ENCODE results near the gene SMPD3.

Gene SMPD3

DNA sequence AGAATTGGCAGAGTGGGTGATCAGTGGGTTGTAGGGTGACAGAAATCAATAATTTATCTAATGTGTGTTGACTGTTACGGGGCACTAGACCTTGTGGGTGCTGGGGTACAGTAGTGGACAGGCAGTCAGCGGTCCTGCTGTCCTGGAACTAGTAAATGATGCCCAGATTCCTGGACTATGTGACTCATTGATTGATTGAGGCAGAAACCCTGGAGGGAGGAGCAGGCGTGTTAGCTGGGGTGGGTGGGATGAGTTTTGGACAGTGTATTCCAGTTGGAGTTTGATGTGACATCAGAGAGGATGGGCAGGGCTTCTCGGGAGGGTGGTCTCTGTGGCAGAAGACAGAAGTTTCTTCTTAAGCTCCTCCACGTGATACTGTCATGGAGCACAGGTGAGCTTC, 113.1 kb downstream of the SMPD3 start:
- DNase-seq (ENCODE audit: low read depth, low spot score), result no peak

GRCh38 chr16:68332411-68333121, 115.7 kb downstream of the SMPD3 start:
- peak; percentile 47 for DNase-seq (ENCODE audit: low read depth, low spot score)

DNA sequence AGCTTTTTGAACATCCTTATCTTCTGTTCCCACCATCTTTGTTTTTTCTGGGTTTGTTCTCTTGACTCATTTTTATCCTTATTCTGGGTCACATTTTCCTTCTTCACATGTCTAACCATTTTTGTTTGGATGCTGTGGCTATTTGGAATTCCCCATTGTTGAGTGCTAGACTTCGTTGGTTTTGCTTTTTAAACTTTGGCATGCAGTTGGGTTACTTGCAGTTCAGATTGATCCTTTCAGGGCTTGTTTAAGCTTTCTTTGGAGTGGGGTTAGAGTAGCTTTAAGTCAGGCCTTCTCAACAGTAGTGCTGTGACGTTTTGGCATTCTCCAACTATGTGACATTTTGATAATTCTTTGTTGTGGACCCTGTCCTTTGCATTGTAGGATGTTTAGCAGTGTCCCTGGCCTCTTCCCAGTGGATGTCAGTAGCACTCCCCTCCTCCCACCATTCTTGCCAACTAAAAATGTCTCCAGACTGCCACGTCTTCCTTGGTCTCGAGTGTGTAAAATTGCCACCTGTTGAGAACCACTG, 116.4 kb downstream of the SMPD3 start:
- DNase-seq (ENCODE audit: low read depth, low spot score), result no peak

GRCh38 chr16:68328860-68329390, 119.4 kb downstream of the SMPD3 start:
- no peak for DNase-seq (ENCODE audit: low read depth, low spot score)

GRCh38 chr16:68328151-68328859, 120.0 kb downstream of the SMPD3 start:
- peak; percentile 69 for DNase-seq (ENCODE audit: low read depth, low spot score)

DNA sequence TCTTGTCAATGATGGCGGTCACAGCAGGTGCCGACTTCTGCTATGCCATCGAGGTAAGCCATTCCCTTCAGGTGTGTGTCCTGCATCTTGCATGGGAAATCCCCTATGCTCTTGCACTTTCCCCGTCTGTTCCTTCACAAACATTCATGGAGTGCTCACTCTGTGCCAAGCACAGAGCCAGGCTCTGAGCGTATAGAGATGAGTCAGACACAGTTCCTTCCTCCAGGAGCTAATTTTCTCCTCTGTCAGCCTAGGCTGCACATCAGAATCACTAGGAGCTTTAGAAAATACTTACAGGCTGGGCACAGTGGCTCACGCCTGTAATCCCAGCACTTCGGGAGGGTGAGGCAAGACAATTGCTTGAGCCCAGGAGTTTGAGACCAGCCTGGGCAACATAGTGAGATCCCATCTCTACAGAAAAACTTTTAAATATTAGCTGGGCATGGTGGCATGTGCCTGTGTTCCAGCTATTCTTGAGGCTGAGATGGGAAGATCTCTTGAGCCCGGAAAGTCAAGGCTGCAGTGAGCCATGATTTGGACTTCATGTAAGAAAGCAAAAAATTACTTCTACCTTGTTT, 123.4 kb downstream of the SMPD3 start:
- DNase-seq (ENCODE audit: low read depth, low spot score), result no peak

GRCh38 chr16:68324336-68324735, 124.0 kb downstream of the SMPD3 start:
- no peak for DNase-seq (ENCODE audit: low read depth, low spot score)

GRCh38 chr16:68319185-68319908, 129.0 kb downstream of the SMPD3 start:
- no peak for DNase-seq (ENCODE audit: low read depth, low spot score)

- no peak for DNase-seq (ENCODE audit: low read depth, low spot score)
Observed at GRCh38 chr16:68313116-68313515, 135.2 kb downstream of the SMPD3 start.

DNA sequence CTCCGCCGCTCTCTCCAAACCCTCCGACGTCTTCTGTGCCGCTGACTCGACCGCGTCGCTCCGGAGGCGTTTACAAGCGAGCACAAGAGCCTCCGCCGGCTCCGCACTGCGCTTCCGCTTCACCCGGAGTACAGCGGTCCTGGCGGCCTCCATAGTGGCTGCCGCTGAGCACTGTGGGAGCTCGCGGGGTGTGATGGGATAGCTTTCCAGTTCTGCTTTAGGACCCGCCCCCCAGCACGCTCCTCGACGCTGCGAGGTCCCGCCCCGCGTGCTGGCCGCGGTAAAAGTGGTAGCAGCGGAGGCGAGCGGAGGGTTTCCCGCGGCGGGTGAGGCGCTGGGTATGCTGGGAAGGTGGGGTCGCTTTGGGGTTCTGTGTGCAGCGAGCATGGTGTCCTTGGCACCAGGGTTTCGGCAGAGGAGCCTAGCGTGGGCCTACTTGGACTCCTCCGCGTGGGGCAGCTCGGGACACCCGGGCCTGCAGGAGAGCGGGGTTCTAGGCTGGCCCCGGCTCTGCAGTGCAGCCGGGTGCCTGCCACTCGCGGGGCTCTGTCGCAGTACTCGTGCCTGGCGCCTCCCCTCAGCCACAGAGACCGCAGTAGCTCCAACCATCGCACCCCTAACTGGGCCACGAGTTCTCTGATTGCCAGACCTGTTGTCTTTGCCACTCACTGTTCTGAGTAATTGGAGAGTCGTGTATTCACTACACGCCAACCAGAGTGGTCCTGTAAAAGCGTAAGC, 137.4 kb downstream of the SMPD3 start, which contains the start of the genes PRMT7 and SLC7A6OS:
TSS of gene PRMT7 (plus strand) at position 246 of the 738 bp plus-strand sequence. CDS start 4,961 bp downstream, outside the sequence.
TSS of gene SLC7A6OS (minus strand) at position 173 of the 738 bp plus-strand sequence. CDS start at position 153, 20 bp downstream.
- DNase-seq (ENCODE audit: low read depth, low spot score), result peak; percentile 39

- DNase-seq (ENCODE audit: low read depth, low spot score), result no peak
Observed at GRCh38 chr16:68310437-68310773, 137.9 kb downstream of the SMPD3 start.

GRCh38 chr16:68309799-68310198, 138.5 kb downstream of the SMPD3 start:
- no peak for DNase-seq (ENCODE audit: low read depth, low spot score)

Data from smooth muscle cell of the brain vasculature (primary cell).